CD4-positive, alpha-beta T cell treated with Interleukin-6 for 4 hours (primary cell): ENCODE measurements around the gene DNAAF5.
A peak's percentile ranks its signal among the peaks of the same experiment; 100 is the strongest.
"Not testable (repeated sequence)": the region's sequence is repeated elsewhere in the genome, so short reads cannot be mapped to it uniquely, and the experiment has no call there.

Experiments
- DNase-seq: peaks from one replicate; pipeline ENCODE4 v3.0.0-alpha.2; 2020; ENCODE audit warnings: mixed read lengths

Gene DNAAF5

DNA sequence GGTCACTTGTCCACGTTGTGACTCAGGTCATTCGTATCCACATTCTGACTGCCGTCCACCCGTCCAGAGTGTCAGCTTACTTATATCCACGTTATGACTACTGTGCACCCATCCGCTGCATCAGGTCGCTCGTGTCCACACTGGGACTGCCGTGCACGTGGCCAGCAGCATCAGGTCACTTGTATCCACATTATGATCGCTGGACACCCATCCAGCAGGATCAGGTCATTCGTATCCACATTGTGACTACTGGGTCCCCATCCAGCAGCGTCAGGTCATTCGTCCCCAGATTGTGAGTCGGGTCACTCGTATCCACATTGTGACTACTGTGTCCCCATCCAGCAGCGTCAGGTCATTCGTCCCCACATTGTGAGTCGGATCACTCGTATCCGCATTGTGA is 58.5 kb downstream of the DNAAF5 start:
- no peak for DNase-seq

- DNase-seq: no peak
These were observed 58.9 kb downstream of the DNAAF5 start for GRCh38 chr7:785416-785815.

DNA sequence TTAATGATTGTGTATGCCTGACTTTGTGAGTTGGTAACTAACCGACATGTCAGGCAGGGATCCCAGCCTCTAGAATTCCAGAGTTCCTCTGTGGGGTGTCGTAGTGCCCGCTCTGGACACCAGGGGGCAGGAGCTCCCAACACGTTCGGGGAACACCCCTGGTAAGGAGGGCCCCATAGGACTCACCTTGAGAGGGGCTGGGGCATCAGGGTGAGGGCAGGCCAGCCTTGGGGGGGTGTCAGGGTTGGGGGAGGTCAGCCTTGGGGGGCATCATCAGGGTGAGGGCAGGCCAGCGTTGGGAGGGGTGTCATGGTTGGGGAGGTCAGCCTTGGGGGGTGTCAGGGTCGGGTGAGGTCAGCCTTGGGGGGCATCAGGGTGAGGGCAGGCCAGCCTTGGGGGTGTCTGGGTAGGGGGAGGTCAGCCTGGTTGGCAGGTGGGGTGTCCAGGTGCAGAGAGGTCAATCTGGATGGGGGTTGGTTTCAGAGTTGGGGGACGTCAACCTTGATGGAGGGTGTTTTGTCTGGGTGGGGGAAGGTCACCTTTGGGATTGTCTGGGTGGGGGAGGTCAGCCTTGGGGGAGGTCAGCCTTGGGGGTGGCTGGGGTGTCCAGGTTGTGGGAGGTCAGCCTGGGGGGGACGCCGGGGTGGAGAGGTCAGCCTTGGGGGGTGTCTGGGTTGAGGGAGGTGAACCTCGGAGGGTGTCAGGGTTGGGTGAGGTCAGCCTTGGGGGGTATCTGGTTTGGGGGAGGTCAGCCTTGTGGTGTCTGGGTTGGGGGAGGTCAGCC is 60.2 kb downstream of the DNAAF5 start:
- DNase-seq: peak; percentile 80

DNA sequence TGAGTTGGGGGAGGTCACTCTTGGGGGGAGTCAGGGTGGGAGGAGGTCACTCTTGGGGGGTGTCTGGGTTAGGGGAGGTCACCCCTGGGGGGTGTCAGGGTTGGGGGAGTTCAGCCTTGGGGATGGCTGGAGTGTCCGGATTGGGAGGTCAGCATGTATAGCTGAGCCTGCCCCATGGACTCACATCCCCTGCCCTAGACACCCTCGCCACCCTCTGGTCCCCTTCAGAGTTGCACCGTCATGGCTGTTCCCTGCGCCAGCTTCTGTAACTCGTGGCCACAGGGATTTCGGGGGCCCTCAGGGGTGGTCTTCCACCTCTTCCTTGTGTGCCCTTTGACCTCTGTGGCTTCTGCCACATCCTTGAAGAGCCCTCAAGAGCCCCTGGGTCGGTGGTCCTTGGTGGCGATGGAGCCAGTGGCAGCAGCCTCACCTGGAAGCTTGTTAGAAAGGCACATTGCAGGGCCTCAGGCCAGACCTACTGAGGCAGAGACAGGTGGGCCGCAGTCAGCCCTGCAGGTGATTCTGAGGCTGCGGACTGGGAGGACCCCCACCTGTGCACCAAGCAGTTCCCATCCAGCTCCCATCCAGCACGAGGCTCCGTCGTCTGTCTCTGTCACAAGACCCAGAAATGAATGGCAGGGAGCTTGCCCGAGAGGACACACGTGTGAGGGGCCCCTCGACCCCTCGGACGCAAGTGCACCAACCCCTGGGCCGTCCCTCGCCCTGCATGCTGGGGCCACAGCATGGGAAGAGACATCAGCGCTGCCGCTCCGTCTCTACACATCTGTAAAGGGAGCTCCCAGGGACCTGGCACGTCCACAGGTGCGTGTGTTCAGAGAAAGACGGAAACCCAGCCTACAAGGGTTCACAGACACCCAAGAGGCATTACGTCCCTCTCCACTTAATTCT is 61.1 kb downstream of the DNAAF5 start:
- no peak for DNase-seq

- no peak for DNase-seq
These were observed 65.0 kb downstream of the DNAAF5 start for GRCh38 chr7:791519-791918.

- DNase-seq: no peak
These were observed 67.7 kb downstream of the DNAAF5 start for GRCh38 chr7:794207-794606.

GRCh38 chr7:794671-795329 is 68.3 kb downstream of the DNAAF5 start:
- no peak for DNase-seq

- DNase-seq: not testable (repeated sequence)
These were observed 70.1 kb downstream of the DNAAF5 start for GRCh38 chr7:796434-797169.

DNA sequence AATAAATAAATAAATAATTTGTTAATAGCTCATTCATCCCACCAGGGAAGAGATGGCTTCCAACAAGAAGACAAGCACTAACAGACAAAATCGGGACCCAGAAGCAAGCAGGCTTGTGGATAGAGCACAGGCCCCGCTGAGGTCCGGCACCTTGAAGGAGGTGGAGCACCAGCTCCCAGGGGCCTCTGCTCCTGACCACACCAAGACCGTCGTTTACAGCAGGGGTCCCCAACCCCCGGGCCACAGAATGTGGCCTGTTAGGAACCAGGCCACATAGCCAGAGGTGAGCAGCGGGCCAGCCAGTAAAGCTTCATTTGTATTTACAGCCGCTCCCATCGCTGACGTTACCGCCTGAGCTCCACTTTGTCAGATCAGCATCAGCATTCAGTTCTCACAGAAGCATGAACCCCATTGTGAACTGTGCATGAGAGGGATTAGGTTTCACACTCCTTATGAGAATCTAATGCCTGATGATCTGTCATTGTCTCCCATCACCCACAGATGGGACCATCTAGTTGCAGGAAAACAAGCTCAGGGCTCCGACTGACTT is 72.5 kb downstream of the DNAAF5 start:
- no peak for DNase-seq

DNA sequence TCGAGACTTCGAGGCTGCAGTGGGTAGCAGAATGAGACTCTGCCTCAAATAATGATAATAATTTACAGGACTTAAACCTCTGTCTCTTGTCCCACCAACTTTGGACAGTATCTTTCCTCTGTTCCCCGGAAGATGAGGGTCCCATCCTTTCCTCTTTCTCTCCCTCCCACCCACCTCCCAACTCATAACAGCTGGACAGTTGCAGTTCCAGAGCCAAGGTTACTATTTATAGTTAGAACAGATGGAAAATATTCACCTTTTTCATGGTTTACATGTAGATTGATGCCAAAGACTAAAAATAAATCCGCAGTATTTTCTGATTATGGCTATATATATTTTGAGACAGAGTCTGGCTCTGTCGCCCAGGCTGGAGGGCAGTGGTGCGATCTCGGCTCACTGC is 74.2 kb downstream of the DNAAF5 start:
- no peak for DNase-seq

DNA sequence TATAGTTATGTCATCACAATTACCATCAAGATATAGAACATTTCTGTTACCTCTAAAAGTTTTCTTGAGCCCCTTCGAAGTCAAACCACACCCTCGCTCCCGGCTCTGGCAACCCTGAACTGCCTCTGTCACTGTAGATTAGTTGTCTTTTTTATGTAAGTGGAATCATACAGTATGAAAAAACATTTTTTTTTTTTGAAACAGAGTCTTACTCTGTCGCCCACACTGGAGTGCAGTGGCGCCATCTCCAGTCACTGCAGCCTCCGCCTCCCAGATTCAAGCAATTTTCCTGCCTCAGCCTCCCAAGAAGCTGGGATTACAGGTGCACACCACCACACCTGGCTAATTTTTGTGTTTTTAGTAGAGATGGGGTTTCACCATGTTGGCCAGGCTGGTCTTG is 74.9 kb downstream of the DNAAF5 start:
- DNase-seq: not testable (repeated sequence)

- DNase-seq: no peak
These were observed 75.5 kb downstream of the DNAAF5 start for GRCh38 chr7:801940-802381.

GRCh38 chr7:802500-803242 is 76.2 kb downstream of the DNAAF5 start:
- no peak for DNase-seq

DNA sequence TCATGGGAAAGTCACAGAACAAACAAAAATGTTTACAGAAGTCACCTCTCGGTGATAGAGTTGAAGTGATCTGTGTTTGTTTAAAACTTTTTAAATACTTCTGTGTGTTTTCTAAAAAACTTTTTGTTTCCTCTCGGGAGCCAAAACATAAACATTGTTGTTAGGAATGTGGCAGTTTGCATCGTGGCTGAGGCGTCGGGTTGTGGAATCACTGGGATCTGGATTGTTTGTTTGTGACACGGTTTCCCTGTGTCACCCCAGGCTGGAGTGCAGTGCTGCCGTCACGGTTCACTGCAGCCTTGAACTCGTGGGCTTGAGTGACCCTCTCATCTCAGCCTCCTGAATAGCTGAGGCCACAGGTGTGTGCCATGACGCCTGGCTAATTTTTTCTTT is 76.7 kb downstream of the DNAAF5 start:
- no peak for DNase-seq

DNA sequence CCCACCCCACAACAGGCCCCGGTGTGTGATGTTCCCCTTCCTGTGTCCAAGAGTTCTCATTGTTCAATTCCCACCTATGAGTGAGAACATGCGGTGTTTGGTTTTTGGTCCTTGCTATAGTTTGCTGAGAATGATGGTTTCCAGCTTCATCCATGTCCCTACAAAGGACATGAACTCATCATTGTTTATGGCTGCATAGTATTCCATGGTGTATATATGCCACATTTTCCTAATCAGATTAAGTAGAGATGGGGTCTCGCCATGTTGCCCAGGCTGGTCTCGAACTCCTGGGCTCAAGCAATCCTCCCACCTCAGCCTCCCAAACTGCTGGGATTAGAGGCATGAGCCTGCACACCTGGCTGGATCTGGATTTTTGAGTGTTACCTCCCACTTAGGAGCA is 77.3 kb downstream of the DNAAF5 start:
- DNase-seq: not testable (repeated sequence)

- DNase-seq: no peak
These were observed 78.8 kb downstream of the DNAAF5 start for GRCh38 chr7:805261-805660.

DNA sequence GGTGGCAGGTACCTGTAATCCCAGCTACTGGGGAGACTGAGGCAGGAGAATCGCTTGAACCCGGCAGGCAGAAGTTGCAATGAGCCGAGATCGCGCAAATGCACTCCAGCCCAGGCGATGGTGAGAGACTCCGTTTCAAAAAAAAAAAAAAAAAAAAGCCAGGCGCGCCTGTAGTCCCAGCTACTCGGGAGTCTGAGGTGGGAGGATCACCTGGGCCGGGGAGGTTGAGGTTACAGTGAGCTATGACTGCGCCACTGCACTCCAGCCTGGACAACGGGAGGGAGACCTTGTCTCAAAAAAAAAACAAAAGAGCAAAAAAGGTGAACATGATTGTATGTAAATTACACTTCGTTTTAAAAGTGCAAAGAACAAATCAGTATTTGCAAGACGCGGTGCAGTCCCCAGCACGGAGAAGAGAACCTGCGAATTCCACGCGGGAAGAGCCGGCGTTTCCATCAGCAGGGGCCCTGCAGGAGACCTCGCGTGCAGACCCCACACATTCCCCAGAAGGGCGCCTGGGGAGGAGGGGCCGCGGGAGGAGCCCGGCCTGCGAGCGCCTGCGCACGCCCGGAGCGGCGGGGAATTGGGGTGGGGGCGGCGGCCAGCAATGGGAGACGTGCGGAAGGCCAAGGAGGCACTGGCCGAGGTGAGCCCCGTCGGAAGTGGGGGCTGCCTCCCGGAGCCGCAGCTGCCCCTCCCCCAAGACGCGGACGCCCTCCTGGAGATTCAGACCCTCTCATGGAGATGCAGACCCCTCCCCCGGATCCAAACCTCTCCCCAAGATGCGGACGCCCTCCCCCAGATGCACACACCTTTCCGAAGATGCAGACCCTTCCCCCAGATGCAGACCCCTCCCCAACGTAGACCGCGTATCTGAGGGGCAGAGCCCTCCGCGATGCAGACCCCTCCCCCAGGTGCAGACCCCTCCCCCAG is 89.1 kb downstream of the DNAAF5 start:
- peak; percentile 16 for DNase-seq

GRCh38 chr7:816300-816750 is 89.8 kb downstream of the DNAAF5 start:
- DNase-seq: peak; percentile 98

DNA sequence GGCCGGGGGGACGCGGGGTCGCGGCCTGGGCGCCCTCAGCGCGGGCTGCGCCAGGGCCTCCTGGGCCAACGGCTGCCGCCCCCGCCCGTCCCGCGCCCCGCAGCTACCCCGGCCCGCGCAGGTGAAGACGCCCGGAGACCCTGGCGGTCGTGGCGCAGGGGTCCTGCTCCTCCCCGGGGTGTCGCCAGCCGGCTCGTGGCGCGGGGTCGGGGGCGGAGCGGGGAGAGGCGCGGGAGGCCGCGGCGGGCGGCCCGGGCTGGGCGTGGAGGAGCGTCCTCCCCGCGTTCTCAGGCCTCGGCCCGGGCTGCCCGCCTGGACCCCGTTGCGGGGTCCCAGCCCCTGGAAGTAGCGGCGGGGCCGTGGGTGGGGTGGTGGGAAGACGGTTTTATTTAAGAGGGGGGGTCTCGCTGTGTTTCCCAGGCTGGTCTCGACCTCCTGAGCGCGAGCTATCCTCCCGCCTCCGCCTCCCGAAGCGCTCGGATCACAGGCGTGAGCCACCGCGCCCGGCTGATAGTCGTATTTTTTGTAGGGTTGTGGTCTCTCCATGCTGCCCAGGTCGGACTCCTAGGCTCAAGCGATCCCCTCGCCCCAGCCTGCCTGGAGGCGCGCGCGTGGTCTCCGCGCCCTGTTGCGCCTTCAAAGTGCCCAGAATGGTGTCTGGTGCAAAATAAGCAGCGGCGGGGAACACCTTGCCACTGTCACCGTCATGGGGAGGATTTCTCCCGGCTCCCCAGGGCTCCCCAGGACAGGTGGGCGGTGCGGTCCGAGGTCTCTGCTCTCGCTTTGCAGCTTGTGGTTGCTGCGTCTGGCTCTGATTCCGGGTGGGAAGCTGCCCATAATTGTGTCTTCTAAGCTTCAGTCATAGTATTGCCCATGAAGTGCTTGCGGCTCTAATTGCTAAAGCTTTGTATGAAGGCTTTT is 90.5 kb downstream of the DNAAF5 start:
- DNase-seq: peak; percentile 36
